RWPE2 (cell line): ENCODE measurements around the gene PCNT.

Experiments used
- ATAC-seq: fragments of 200-7000 bp; cut with Tn5 transposase; 3 replicates; pipeline ENCODE4 v1.9.1; 2021; ENCODE audit warnings: low read depth
- DNase-seq: peaks from one replicate; pipeline ENCODE4 v3.0.0-alpha.2; 2020; ENCODE audit warnings: low spot score
- H3K27ac ChIP-seq: fragments of 450-650 bp; 2 replicates; pipeline ENCODE4 v1.5.1; 2017; ENCODE audit warnings: mild to moderate bottlenecking; ENCODE audit not compliant: poor library complexity, severe bottlenecking
- H3K27me3 ChIP-seq: fragments of 250-450 bp; sonication (Bioruptor Pico); 2 replicates; pipeline ENCODE4 v1.5.1; 2021; ENCODE audit warnings: mild to moderate bottlenecking, moderate library complexity; ENCODE audit not compliant: insufficient read depth, poor library complexity, severe bottlenecking
- H3K36me3 ChIP-seq: fragments of 250-450 bp; sonication (Bioruptor Pico); 2 replicates; pipeline ENCODE4 v1.5.1; 2020; ENCODE audit warnings: low read depth, mild to moderate bottlenecking, moderate library complexity
- H3K4me1 ChIP-seq: fragments of 250-450 bp; sonication (Bioruptor Pico); 2 replicates; pipeline ENCODE4 v1.5.1; 2021; ENCODE audit warnings: mild to moderate bottlenecking, moderate library complexity; ENCODE audit not compliant: insufficient read depth, poor library complexity, severe bottlenecking
- H3K4me3 ChIP-seq: fragments of 250-450 bp; sonication (Bioruptor Pico); 2 replicates; pipeline ENCODE4 v1.5.1; 2021; ENCODE audit warnings: mild to moderate bottlenecking, moderate library complexity; ENCODE audit not compliant: severe bottlenecking
- H3K9me3 ChIP-seq: fragments of 250-450 bp; sonication (Bioruptor Pico); 2 replicates; pipeline ENCODE4 v1.5.1; 2021; ENCODE audit warnings: mild to moderate bottlenecking, moderate library complexity; ENCODE audit not compliant: severe bottlenecking
- TF ChIP-seq, protein P1 (sequence below): fragments of 450-650 bp; IDR thresholded peaks from one replicate; pipeline ENCODE4 v1.5.1; 2017; ENCODE audit warnings: mild to moderate bottlenecking, moderate library complexity; ENCODE audit not compliant: poor library complexity, severe bottlenecking

The PCNT gene

DNA sequence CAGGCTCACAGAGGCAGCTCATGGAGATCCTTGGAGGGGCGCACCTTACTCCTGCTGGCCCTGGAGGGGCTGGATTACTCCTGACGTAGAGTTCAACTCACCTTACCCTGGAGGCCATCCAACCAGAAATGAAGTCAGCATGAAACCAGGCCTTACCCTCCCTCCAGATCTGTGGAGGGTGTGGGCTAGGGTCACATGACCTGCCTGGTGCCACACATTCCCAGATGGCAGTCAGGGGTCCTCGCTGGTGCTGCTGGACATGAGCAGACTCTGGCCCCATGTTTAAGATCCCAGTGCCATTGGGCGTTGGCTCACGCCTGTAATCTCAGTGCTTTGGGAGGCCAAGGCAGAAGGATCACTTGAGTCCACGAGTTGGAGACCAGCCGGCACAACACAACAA is 4.8 kb upstream of the PCNT start:
- no peak overlapping the region for H3K4me3 ChIP-seq
- no peak for DNase-seq
- TF ChIP-seq, protein P1, sequence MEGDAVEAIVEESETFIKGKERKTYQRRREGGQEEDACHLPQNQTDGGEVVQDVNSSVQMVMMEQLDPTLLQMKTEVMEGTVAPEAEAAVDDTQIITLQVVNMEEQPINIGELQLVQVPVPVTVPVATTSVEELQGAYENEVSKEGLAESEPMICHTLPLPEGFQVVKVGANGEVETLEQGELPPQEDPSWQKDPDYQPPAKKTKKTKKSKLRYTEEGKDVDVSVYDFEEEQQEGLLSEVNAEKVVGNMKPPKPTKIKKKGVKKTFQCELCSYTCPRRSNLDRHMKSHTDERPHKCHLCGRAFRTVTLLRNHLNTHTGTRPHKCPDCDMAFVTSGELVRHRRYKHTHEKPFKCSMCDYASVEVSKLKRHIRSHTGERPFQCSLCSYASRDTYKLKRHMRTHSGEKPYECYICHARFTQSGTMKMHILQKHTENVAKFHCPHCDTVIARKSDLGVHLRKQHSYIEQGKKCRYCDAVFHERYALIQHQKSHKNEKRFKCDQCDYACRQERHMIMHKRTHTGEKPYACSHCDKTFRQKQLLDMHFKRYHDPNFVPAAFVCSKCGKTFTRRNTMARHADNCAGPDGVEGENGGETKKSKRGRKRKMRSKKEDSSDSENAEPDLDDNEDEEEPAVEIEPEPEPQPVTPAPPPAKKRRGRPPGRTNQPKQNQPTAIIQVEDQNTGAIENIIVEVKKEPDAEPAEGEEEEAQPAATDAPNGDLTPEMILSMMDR: no peak
- peaks cover 6% of the 10 kb centered on the region for H3K4me1 ChIP-seq
- H3K9me3 ChIP-seq: no peaks in the 10 kb centered on the region
- no peak for ATAC-seq
- H3K27me3 ChIP-seq: no peaks in the 10 kb centered on the region
- peaks cover 11% of the 10 kb centered on the region for H3K36me3 ChIP-seq
- no peak overlapping the region for H3K27ac ChIP-seq

DNA sequence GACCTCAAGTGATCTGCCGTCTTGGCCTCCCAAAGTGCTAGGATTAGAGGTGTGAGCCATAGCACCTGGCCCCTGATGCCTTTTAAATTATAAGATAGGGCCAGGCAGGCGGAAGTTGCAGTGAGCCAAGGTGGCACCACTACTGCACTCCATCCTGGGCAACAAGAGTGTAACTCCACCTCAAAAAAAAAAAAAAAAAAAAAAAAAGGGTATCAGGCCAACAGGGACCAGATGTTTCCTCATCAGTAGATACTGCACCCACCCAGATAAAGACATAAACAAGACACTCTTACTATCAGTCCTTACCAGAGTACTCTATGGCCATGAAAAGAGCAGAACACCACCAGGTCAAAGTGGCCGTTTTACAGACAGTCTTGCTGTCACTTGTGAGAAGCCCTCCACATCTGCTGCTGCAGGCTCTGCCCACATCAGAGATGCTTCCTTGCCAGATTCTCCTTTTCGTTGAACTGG is 3.6 kb upstream of the PCNT start:
- H3K4me1 ChIP-seq: peaks cover 6% of the 10 kb centered on the region
- peaks cover 7% of the 10 kb centered on the region for H3K36me3 ChIP-seq
- no peak overlapping the region for H3K4me3 ChIP-seq
- ATAC-seq (no peak), DNase-seq (no peak)
- no peak overlapping the region for H3K27ac ChIP-seq
- H3K27me3 ChIP-seq: no peaks in the 10 kb centered on the region
- no peaks in the 10 kb centered on the region for H3K9me3 ChIP-seq
- TF ChIP-seq, protein P1: no peak

DNA sequence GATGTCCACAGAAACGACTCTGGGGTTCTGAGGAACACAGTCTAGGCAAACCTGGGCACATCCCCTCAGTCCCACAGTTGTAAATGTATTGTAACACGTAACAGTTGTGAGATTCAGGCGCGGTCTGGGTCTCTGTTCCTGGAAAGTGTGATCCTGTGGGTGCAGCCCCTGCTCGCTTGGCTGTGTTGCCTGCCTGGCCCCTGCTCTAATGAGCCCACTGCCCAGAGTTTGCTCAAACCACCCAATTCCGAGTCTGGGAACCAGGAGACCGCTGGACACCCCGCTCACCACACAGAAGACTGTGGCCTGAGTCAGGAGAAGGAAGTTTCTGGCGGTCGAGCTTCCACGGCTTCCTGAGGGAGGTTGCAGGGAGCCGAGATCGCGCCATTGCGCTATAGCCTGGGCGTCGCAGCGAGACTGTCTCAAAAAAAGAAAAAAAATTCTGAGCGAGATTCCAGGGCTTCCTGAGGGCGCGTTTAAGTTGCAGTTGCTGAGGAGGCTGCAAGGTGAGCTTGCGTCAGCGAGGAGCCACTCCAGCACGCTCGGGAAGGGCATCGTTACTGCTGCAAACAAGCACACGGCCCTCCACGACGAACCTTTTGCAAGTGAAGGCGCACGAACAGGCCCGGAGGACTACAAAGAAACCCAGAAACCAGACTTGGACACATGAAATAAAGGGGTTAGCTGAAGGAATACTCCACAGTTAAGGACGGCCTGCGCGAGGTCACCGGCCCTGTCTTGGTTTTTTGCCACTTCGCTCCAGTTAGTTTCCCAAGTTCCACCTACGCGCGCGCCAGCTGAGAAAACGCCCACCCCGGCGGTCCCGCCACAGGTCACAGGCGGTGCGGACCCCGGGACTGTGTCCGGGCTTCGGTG is 1.4 kb upstream of the PCNT start:
- H3K36me3 ChIP-seq: peaks cover 22% of the 10 kb centered on the region
- no peaks in the 10 kb centered on the region for H3K9me3 ChIP-seq
- peaks cover 12% of the 10 kb centered on the region for H3K4me1 ChIP-seq
- H3K4me3 ChIP-seq: peak overlapping the region; percentile 88
- H3K27me3 ChIP-seq: no peaks in the 10 kb centered on the region
- TF ChIP-seq, protein P1: no peak
- ATAC-seq (no peak), DNase-seq (no peak)
- H3K27ac ChIP-seq: peak overlapping the region; percentile 85

DNA sequence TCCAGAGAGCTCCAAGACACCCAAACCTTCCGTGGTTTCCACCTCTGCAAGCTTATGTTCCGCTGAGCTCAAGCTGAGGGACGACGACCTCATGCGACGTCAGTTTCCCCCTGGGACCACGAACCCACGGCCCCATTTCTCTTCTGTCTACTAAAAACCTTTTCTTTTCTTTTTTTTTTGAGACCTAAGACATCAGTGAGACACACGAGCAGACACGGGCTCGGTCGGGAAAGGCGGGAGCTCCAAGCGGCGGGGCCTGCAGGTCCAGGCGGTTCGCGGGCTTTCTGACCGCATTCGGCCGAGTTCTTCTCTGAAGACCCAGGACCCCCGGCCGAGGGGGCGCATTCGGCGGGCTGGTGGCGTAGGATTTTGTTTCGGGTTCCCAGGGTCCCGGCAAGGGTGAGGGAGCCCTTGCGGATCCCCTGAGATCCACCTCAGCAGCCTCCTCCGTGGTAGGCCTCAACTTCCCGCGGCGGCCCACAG is 688 bp upstream of the PCNT start:
- H3K4me1 ChIP-seq: peaks cover 12% of the 10 kb centered on the region

More for the DNA sequence above, 688 bp upstream of the PCNT start:
- ATAC-seq: no peak
- Histone ChIP-seq H3K27ac (peak overlapping the region; percentile 85), H3K36me3 (peaks cover 26% of the 10 kb centered on the region), H3K9me3 (no peaks in the 10 kb centered on the region), H3K4me3 (peak overlapping the region; percentile 88), H3K27me3 (no peaks in the 10 kb centered on the region)
- TF ChIP-seq, protein P1: no peak
- no peak for DNase-seq
